GM21515 (cell line): ENCODE measurements around the gene CDHR1.

Experiments
- ATAC-seq: cut with Tn5 transposase; IDR thresholded peaks from one replicate; pipeline ENCODE4 v1.9.1; 2021; ENCODE audit not compliant: unreplicated experiment

Gene CDHR1

GRCh38 chr10:84257343-84258020, 63.1 kb downstream of the CDHR1 start:
- ATAC-seq: no peak

GRCh38 chr10:84258034-84258695, 63.8 kb downstream of the CDHR1 start:
- ATAC-seq: no peak

GRCh38 chr10:84261236-84261915, 67.0 kb downstream of the CDHR1 start:
- ATAC-seq: no peak

- ATAC-seq: no peak
Measured at GRCh38 chr10:84262190-84262956, 68.0 kb downstream of the CDHR1 start.

GRCh38 chr10:84263716-84264115, 69.4 kb downstream of the CDHR1 start:
- ATAC-seq: no peak

GRCh38 chr10:84264611-84265141, 70.3 kb downstream of the CDHR1 start:
- ATAC-seq: peak; percentile 97

GRCh38 chr10:84265418-84265817, 71.1 kb downstream of the CDHR1 start:
- no peak for ATAC-seq

- no peak for ATAC-seq
Measured at GRCh38 chr10:84267503-84268126, 73.3 kb downstream of the CDHR1 start.

GRCh38 chr10:84269162-84269561, 74.8 kb downstream of the CDHR1 start:
- ATAC-seq: no peak
